ENCODE results near the gene C1GALT1C1. TPM values are rescaled to one million over a fixed set of nuclear protein-coding genes. Genes with fewer than 3 reads are reported as not detected.
"Not testable (repeated sequence)": the region's sequence is repeated elsewhere in the genome, so short reads cannot be mapped to it uniquely, and the experiment has no call there.

Gene C1GALT1C1
- total RNA-seq, 4 donors from 2014 or later, result 6.5 to 13.5 (median 10.2) TPM

- in situ Hi-C loops (cut with MboI; ENCODE audit: low sequenced_read_pairs in 4 of 4) (no loop called here), intact Hi-C loops (cut with DNase I; ENCODE audit: low total_unique reads) (no loop called here)
- Histone ChIP-seq H3K4me1 (peaks cover 0 to 3% of the 10 kb centered on the region in 2 donors), H3K4me3 (no peak overlapping the region), H3K27ac (peak overlapping the region; percentile 22 to 67 (median 56)), H3K27me3 (no peaks in the 10 kb centered on the region), H3K36me3 (no peaks in the 10 kb centered on the region), H3K9me3 (no peaks in the 10 kb centered on the region)
- TF ChIP-seq CTCF (IDR thresholded peaks at IDR 0.05 in 4 of 5, conservative IDR thresholded peaks at IDR 0.05 in 1 of 5) (no peak), POLR2A (IDR thresholded peaks at IDR 0.05) (no peak)
- ATAC-seq (no peak), DNase-seq (no peak)
These were observed 42.1 kb upstream of the C1GALT1C1 start for GRCh38 chrX:120671963-120672362.

GRCh38 chrX:120668357-120668756 lies 38.5 kb upstream of the C1GALT1C1 start:
- no peak overlapping the region for H3K4me3 ChIP-seq
- no peaks in the 10 kb centered on the region for H3K9me3 ChIP-seq

GRCh38 chrX:120664535-120664934 lies 34.7 kb upstream of the C1GALT1C1 start:
- intact Hi-C loops (cut with DNase I; ENCODE audit: low total_unique reads), result loop anchor here (5.0 kb wide), 1 partner anchor 167 kb away; no protein-coding TSS in a partner anchor
- not testable (repeated sequence) for ATAC-seq

More at GRCh38 chrX:120668357-120668756, 38.5 kb upstream of the C1GALT1C1 start:
- intact Hi-C loops (cut with DNase I; ENCODE audit: low total_unique reads) (no loop called here), in situ Hi-C loops (cut with MboI; ENCODE audit: low sequenced_read_pairs in 4 of 4) (loop anchor here in 1 of 4 donors (10.0 kb wide), 1 partner anchor 154 kb away; no protein-coding TSS in a partner anchor)
- peaks cover 0 to 3% of the 10 kb centered on the region in 2 donors for H3K4me1 ChIP-seq
- no peaks in the 10 kb centered on the region for H3K27me3 ChIP-seq
- ATAC-seq, result no peak
- TF ChIP-seq POLR2A (IDR thresholded peaks at IDR 0.05) (no peak), CTCF (IDR thresholded peaks at IDR 0.05 in 4 of 5, conservative IDR thresholded peaks at IDR 0.05 in 1 of 5) (no peak)
- no peak overlapping the region for H3K27ac ChIP-seq
- no peak for DNase-seq
- no peaks in the 10 kb centered on the region for H3K36me3 ChIP-seq

GRCh38 chrX:120664081-120664480 lies 34.2 kb upstream of the C1GALT1C1 start:
- H3K27me3 ChIP-seq, result no peaks in the 10 kb centered on the region
- TF ChIP-seq POLR2A (IDR thresholded peaks at IDR 0.05), result no peak
- peak in 1 of 5 experiments; percentile 38 for TF ChIP-seq CTCF (IDR thresholded peaks at IDR 0.05 in 4 of 5, conservative IDR thresholded peaks at IDR 0.05 in 1 of 5)
- H3K4me3 ChIP-seq, result no peak overlapping the region
- H3K9me3 ChIP-seq, result no peaks in the 10 kb centered on the region
- H3K36me3 ChIP-seq, result no peaks in the 10 kb centered on the region
- in situ Hi-C loops (cut with MboI; ENCODE audit: low sequenced_read_pairs in 4 of 4) (loop anchor here in 1 of 4 donors (10.0 kb wide), 1 partner anchor 149 kb away; no protein-coding TSS in a partner anchor), intact Hi-C loops (cut with DNase I; ENCODE audit: low total_unique reads) (loop anchor here (5.0 kb wide), 1 partner anchor 167 kb away; no protein-coding TSS in a partner anchor)
- no peak for DNase-seq
- ATAC-seq, result no peak
- H3K4me1 ChIP-seq, result no peaks in the 10 kb centered on the region
- H3K27ac ChIP-seq, result no peak overlapping the region

More at GRCh38 chrX:120664535-120664934, 34.7 kb upstream of the C1GALT1C1 start:
- not testable (repeated sequence) for H3K27me3 ChIP-seq, H3K9me3 ChIP-seq, H3K27ac ChIP-seq, H3K36me3 ChIP-seq, H3K4me1 ChIP-seq, DNase-seq, H3K4me3 ChIP-seq
- in situ Hi-C loops (cut with MboI; ENCODE audit: low sequenced_read_pairs in 4 of 4), result loop anchor here in 1 of 4 donors (10.0 kb wide), 1 partner anchor 150 kb away; no protein-coding TSS in a partner anchor

- DNase-seq (no peak), ATAC-seq (no peak)
- H3K27ac ChIP-seq, result no peak overlapping the region
- no peaks in the 10 kb centered on the region for H3K4me1 ChIP-seq
- intact Hi-C loops (cut with DNase I; ENCODE audit: low total_unique reads), result loop anchor here (5.0 kb wide), 1 partner anchor 165 kb away; no protein-coding TSS in a partner anchor
- no peaks in the 10 kb centered on the region for H3K27me3 ChIP-seq
- H3K4me3 ChIP-seq, result no peak overlapping the region
- no peaks in the 10 kb centered on the region for H3K9me3 ChIP-seq
- no peaks in the 10 kb centered on the region for H3K36me3 ChIP-seq
- no peak for TF ChIP-seq POLR2A (IDR thresholded peaks at IDR 0.05)
- no peak for TF ChIP-seq CTCF (IDR thresholded peaks at IDR 0.05 in 4 of 5, conservative IDR thresholded peaks at IDR 0.05 in 1 of 5)
- in situ Hi-C loops (cut with MboI; ENCODE audit: low sequenced_read_pairs in 4 of 4), result loop anchor here in 1 of 4 donors (10.0 kb wide), 1 partner anchor 148 kb away; no protein-coding TSS in a partner anchor
These were observed 32.8 kb upstream of the C1GALT1C1 start for GRCh38 chrX:120662662-120663061.

Measured in gastrocnemius medialis (tissue), 4 donors.